Measurements from ENCODE around the gene DAGLB.
A peak's percentile ranks its signal among the peaks of the same experiment; 100 is the strongest.
"Not testable (repeated sequence)": the region's sequence is repeated elsewhere in the genome, so short reads cannot be mapped to it uniquely, and the experiment has no call there.

DAGLB gene

DNA sequence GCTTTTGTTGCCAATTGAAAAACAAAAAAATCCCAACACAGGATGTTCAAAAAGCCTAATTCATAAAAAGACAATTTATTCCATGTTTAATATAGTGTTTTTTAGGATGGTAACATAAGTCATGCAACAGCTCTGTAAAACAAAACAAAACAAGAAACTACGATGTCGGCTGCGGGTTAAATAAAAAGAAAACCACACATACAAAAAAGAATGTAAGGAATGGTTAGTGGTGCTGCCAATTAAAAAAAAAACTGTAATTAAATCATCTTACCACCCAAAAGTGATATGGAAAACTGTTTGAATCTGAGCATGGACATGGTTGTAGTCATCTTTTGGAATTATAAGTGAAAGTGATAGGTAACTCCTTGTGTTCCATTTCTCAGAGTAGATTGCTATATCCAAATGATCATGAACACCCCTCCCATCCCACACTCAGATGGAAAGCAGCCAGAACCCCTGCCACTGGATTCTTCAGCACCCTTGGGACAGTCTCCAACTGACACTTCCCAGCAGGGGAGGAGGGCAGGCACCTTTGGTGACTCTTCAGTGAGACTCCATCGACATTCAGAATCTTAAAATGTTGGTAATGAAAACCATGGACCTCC lies 14.3 kb upstream of the DAGLB start:
- no peak for DNase-seq (ENCODE audit: low spot score)

GRCh38 chr7:6460990-6461584 lies 13.3 kb upstream of the DAGLB start:
- no peak for DNase-seq (ENCODE audit: low spot score)

DNA sequence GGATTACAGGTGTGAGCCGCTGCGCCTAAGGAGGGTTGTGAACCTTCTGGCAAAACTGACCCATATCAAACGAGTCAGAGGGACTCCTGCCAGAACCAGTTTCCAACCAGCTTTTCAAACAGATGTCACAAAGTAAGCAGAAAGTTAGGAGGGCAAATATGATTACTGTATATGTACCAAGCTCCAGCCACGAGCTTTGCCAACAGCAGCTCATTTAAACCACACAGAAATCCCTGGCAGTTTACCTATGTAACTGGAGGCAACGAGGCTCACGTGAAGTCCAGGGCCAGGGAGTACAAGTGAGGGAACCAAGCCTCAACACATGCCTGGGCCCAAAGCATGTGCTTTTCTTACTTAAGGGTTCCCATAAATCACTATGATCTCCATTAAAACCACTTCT lies 12.5 kb upstream of the DAGLB start:
- no peak for DNase-seq (ENCODE audit: low spot score)

DNA sequence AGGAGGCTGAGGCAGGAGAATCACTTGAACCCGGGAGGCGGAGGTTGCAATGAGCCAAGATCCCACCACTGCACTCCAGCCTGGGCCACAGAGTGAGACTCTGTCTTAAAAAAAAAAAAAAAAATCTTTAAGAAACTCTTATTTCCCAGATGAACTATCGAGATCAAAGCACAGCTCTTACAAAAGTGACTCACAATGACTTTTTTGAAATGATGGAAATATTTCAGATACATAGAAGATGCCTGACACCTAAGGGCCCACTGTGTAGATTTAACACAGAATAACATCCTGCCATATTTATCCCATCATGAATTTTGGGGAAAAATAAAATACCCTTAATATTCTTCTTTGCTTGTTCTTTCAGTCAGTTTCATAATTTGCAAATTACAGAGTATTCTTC lies 10.9 kb upstream of the DAGLB start:
- not testable (repeated sequence) for DNase-seq (ENCODE audit: low spot score)

DNA sequence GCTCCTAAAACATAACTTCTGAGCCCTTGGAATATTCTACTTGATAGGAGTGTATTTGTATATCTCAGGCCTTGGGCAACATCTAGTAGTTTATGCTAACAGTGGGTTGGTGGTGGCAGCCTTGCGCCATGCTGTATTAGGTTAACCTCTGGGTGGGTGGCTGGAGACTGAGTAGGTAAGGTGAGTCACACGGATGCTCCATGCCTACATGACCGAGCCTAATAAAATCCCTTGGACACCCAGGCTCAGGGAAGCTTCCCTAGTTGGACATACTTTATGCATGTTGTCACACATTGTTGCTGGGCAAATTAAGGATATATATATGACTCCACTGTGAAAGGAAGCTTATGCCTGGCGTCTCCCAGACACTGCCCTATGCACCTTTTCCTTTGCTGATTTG lies 6.0 kb upstream of the DAGLB start:
- no peak for DNase-seq (ENCODE audit: low spot score)

DNA sequence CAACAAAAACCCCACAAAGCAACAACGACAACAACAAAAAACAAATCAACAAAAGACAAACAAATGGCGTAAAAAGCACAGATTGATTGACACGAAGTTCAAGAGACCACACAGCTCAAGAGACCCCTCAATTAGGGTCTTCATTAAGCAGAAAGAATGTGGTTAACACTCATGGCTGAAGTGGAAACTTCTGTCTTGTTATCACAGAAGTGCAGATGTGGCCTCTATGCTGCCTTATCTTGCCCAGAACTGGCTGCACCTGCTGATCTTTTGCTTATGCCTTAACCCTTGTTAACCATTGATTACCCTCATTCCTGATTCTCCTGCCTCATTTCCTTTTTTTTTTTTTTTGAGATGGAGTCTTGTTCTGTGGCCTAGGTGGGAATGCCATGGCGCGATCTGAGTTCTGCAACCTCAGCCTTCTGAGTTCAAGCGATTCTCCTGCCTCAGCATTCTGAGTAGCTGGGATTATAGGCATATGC lies 3.5 kb upstream of the DAGLB start:
- DNase-seq (ENCODE audit: low spot score), result no peak

- DNase-seq (ENCODE audit: low spot score), result not testable (repeated sequence)
These were observed 2.8 kb upstream of the DAGLB start for GRCh38 chr7:6450591-6450990.

- not testable (repeated sequence) for DNase-seq (ENCODE audit: low spot score)
These were observed 2.1 kb upstream of the DAGLB start for GRCh38 chr7:6449884-6450283.

GRCh38 chr7:6448943-6449543 lies 1.3 kb upstream of the DAGLB start:
- DNase-seq (ENCODE audit: low spot score), result no peak

DNA sequence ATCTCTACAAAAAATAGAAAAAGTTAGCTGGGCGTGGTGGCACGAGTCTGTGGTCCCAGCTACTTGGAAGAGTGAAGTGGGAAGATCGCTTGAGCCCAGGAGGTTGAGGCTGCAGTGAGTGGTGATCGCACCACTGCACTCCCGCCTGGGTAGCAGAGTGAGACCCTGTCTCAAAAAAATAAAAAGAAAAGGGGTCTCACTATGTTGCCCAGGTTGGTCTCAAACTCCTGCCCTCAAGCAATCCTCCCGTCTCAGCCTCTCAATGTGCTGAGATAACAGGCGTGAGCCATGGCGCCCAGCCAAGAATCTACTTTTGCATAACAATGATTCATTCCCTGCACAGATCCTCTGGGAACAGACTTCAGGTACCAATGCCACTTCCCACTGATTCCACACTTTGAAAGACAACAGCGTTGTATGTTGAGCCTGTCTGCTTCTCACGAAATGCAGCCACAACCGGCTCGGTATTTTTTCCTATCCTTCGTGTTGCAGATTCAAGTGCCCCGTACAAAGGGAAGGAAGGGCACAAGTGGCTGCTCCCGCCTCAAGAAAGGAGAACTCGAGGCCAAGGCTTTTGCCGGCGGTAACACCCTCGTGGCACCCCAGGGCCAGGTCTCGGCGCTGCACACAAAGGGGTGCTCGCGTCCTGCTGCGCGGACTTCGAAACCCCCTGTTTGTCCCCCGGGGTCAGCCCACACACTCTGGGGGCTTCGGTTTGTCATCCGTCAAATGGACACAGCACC lies 745 bp downstream of the DAGLB start:
- peak; percentile 66 for DNase-seq (ENCODE audit: low spot score)

DNA sequence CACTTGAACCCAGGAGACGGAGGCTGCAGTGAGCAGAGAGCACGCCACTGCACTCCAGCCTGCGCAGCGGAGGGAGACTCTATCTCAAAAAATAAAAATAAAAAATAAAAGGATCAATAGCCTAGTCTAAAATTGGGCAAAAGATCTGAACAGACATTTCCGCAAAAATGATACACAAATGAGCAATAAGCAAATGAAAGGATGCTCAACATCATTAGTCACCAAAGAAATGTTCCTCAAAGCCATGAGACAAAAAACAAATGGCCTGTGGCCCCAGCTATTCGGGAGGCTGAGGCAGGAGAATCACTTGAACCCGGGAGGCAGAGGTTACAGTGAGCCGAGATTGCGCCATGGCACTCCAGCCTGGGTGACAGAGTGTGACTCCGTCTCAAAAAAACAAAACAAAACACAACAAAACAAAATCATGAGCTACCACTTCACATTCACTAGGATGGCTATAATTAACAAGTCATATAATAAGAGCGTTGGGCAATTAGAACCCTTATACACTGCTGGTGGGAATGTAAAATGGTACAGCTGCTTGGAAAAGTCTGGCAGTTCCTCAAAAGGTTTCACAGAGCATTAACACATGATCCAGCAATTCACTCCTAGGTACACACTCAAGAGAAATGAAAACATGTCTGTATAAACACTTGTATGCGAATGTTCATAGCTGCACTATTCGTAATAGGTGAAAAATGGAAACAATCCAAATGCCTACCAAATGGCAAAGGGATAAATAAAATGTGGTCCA lies 3.1 kb downstream of the DAGLB start:
- no peak for DNase-seq (ENCODE audit: low spot score)

GRCh38 chr7:6443372-6443941 lies 4.3 kb downstream of the DAGLB start:
- DNase-seq (ENCODE audit: low spot score), result no peak

GRCh38 chr7:6442114-6442513 lies 5.6 kb downstream of the DAGLB start:
- no peak for DNase-seq (ENCODE audit: low spot score)

DNA sequence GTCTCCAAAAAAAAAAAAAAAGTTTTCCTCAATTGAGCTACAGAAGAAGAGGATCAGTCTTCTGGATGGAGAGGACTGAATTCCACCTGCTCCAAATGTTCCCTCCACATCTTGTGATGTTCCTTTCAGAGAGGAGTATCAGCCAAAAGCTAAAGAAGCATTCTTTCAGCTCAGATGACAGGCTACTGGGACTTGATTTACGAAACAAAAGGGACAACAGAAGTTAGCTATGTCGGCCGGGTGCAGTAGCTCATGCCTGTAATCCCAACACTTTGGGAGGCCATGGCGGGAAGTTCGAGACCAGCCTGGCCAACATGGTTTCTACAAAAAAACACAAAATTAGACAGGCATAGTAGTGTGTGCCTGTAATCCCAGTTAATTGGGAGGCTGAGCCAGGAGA lies 7.4 kb downstream of the DAGLB start:
- no peak for DNase-seq (ENCODE audit: low spot score)

DNA sequence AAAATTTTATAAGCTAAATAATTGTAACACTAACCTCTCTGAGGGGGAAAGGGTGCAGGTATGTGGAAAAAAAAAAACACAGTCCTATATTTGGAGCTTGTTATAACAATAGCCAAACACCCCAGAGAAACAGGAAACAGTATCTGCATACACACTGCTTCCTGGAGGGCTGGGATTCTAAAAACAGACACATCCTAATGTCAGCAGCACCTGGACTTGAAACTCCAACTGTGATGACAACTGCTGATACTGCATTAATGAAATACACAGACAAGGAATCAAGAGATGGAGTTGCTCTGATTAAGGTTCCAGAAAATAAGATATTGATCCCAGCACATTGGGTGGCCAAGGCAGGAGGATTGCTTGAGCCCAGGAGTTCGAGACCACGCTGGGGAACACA lies 9.3 kb downstream of the DAGLB start:
- DNase-seq (ENCODE audit: low spot score), result no peak

DNA sequence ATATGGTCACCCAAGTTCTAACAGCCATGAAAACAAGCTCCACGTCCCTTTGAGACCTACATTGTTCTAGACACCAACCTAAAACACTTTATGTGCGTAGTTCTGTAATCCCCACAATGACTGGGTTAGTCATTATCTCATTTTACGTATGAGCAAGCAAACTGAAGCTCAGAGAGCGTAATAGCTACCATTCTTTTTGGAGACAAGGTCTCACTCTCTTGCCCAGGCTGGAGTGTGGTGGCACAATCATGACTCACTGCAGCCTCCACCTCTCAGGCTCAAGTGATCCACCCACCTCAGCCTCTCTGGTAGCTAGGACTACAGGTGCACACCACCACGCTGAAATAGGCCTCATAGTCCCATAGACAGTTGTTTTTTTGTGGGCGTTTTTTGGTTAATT lies 10.5 kb downstream of the DAGLB start:
- DNase-seq (ENCODE audit: low spot score), result no peak

DNA sequence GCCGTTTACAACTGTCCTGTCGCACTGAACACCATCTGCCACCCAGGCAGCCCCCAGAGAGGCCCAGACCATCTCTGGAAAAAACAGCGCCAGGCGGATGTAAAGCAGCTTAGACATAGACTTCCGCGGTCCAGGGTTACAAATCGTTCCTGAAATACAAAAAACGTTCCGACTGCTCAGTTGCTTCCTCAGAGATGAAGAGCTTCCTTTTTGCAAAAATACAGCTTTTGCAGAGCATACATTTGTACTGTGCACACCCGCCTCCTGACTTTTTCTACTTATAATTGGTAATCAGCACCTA lies 11.4 kb downstream of the DAGLB start:
- peak; percentile 69 for DNase-seq (ENCODE audit: low spot score)

- peak; percentile 89 for DNase-seq (ENCODE audit: low spot score)
These were observed 12.0 kb downstream of the DAGLB start for GRCh38 chr7:6435486-6436384.

DNA sequence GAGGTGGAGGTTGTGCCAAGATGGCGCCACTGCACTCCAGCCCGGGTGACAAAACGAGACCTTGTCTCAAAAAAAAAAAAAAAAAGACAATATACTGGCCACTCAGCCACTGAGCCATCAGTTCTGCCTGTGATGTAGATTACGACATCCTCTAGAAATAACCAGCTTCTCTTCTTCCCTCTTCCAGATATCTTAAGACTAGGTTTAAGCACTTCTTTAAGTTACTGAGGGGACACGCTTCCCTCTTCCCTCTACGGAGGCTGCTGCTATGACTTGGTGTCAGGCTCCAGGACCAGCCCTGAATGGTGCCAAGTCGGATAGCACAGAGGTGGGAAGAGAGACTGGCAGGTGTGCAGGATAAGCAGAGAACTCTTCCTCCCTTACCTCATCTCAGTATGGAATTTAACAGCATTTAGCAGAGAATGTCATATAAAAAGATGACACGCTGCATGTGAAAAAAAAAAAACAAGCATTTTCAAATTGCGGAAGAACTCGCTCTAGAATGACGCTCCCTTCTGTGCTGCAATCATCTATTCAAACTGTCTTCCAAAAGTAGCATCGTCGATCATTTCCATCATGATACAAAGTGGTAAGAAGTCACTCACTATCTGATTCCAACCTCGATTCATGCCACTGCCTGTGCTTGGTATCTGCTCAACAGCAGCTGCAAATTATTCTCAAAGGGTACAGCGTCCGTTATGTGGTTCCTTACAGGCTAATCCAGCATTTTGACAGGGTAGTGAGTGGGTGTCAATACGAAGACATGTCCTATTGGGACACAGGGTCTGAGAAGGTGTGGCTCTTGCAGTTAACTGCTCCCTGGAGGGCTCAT lies 13.8 kb downstream of the DAGLB start:
- peak; percentile 60 for DNase-seq (ENCODE audit: low spot score)

GRCh38 chr7:6432781-6433180 lies 15.0 kb downstream of the DAGLB start:
- no peak for DNase-seq (ENCODE audit: low spot score)

All from Ammon's horn (tissue), 1 donor.